Adrenal gland (tissue), 12 donors: ENCODE data around the gene SLC35A2. TPM values are rescaled to one million over a fixed set of nuclear protein-coding genes. Genes with fewer than 3 reads are reported as not detected.

ENCODE experiments used
- DNase-seq, 7 donors: peaks; one replicate each; pipeline ENCODE4 v3.0.0-alpha.2; 2019 to 2020
- H3K27ac ChIP-seq, 5 donors: fragments of 200-600 bp; sonication (generic) in 4 of 5; 1 replicate in 3 of 5; 2 replicates in 2 of 5; pipeline versions ENCODE4 v1.5.1 to v1.8.0; 2016 to 2020; ENCODE audit warnings: mild to moderate bottlenecking in 1 of 5
- H3K27me3 ChIP-seq: fragments of 200-600 bp; 2 replicates; pipeline ENCODE4 v1.8.0; 2021
- H3K36me3 ChIP-seq, 2 donors: fragments of 200-600 bp; replicated peaks in 1 of 2; 1 replicate in 1 of 2; 2 replicates in 1 of 2; pipeline versions ENCODE4 v1.5.1 to v1.8.0; 2018 to 2022
- H3K4me1 ChIP-seq, 2 donors: fragments of 200-600 bp; replicated peaks in 1 of 2; 1 replicate in 1 of 2; 2 replicates in 1 of 2; pipeline versions ENCODE4 v1.5.1 to v1.8.0; 2018 to 2021
- H3K4me3 ChIP-seq, 4 donors: fragments of 200-600 bp; sonication (generic) in 3 of 4; one replicate each; pipeline ENCODE4 v1.5.1; 2016 to 2018
- H3K9me3 ChIP-seq, 3 donors: fragments of 200-600 bp; sonication (generic) in 1 of 3; replicated peaks in 1 of 3; 1 replicate in 2 of 3; 2 replicates in 1 of 3; pipeline versions ENCODE4 v1.5.1 to v1.8.0; 2016 to 2021
- CTCF ChIP-seq, 6 experiments: fragments of 450-650 bp in 4 of 6; fragments of 200-600 bp in 2 of 6; sonication (generic) in 1 of 6; IDR thresholded peaks; 1 replicate in 5 of 6; 2 replicates in 1 of 6; pipeline versions ENCODE4 v1.5.1 to v1.8.0; 2016 to 2021; ENCODE audit warnings: antibody characterized with exemption in 6 of 6, mild to moderate bottlenecking in 2 of 6, moderate library complexity in 1 of 6
- POLR2A ChIP-seq, 2 donors: fragments of 450-650 bp; IDR thresholded peaks; one replicate each; pipeline ENCODE4 v1.6.1; 2017; ENCODE audit warnings: antibody characterized with exemption in 2 of 2, mild to moderate bottlenecking in 2 of 2, moderate library complexity in 1 of 2
- WGBS, 4 donors: extraction: QIAGEN DNeasy Blood & Tissue Kit in 2 of 4; methylation state at CpG; one replicate each; pipeline versions ENCODE4 v1.1.5 to v1.1.7; 2013 to 2017; 5-methylcytosine and 5-hydroxymethylcytosine counted together
- intact Hi-C, 2 donors: fragments of 100-400 bp; cut with DNase I; formaldehyde crosslinking; loops; one replicate each; pipeline versions ENCODE4 v1.14.1 to v1.15.0; 2022 to 2023
- polyA plus RNA-seq, 3 donors: library from polyadenylated mRNA; stranded (reverse); fragments of 200-250 nt in 2 of 3; fragments of 350-450 nt in 1 of 3; fragmentation: Illumina TruSeq in 1 of 3; extraction: RNeasy Lipid Tissue Mini Kit (QIAGEN cat#74804) in 1 of 3; gene quantifications; one replicate each; pipeline ENCODE4 v1.2.3, GENCODE V29; 2013 to 2014
- total RNA-seq, 9 donors: library from RNA; depleted of rRNA in 4 of 9; stranded (reverse); fragments of >200 nt in 4 of 9; fragments of 120-200 nt in 1 of 9; fragmentation: NEBNext Ultra II Directional in 1 of 9; extraction: Animal tissue kit (Norgen Biotek cat#: 25700) in 1 of 9; gene quantifications; one replicate each; pipeline versions ENCODE4 v1.1.0 to v1.2.4, GENCODE V29; 2013 to 2023
- donor health status: healthy with polysubstance abuse.
- donor health status: Bipolar disorder and iron deficiency.
- donor health status: DM: yes; HTN: yes; CAD: no.
- donor health status: DM: no; HTN: no; CAD: no.
- donor health status: DM: no; HTN: no; CAD: no.
- donor health status: DM: yes; HTN: yes; CAD: no.

SLC35A2 gene
- total and polyA plus RNA-seq, 12 donors = 5.1 to 59.7 (median 31.9) TPM

GRCh38 chrX:48894891-48895290 is 16.6 kb downstream of the SLC35A2 start:
- TF ChIP-seq CTCF (IDR thresholded peaks at IDR 0.05) (no peak), POLR2A (IDR thresholded peaks at IDR 0.05) (no peak)
- peaks cover 7 to 14% of the 10 kb centered on the region in 2 donors for H3K4me1 ChIP-seq
- no peaks in the 10 kb centered on the region for H3K9me3 ChIP-seq
- peaks cover 0 to 6% of the 10 kb centered on the region in 2 donors for H3K36me3 ChIP-seq
- H3K27ac ChIP-seq = no peak overlapping the region
- H3K27me3 ChIP-seq = no peaks in the 10 kb centered on the region
- peak in 1 of 7 donors; percentile 17 for DNase-seq
- WGBS, 4 donors = 74 to 84% (median 79%) methylated on average over 6 of the region's 6 CpGs; no CpG with 5 or more reads in 1 of the 4 donors
- intact Hi-C loops = no loop called here
- no peak overlapping the region for H3K4me3 ChIP-seq

DNA sequence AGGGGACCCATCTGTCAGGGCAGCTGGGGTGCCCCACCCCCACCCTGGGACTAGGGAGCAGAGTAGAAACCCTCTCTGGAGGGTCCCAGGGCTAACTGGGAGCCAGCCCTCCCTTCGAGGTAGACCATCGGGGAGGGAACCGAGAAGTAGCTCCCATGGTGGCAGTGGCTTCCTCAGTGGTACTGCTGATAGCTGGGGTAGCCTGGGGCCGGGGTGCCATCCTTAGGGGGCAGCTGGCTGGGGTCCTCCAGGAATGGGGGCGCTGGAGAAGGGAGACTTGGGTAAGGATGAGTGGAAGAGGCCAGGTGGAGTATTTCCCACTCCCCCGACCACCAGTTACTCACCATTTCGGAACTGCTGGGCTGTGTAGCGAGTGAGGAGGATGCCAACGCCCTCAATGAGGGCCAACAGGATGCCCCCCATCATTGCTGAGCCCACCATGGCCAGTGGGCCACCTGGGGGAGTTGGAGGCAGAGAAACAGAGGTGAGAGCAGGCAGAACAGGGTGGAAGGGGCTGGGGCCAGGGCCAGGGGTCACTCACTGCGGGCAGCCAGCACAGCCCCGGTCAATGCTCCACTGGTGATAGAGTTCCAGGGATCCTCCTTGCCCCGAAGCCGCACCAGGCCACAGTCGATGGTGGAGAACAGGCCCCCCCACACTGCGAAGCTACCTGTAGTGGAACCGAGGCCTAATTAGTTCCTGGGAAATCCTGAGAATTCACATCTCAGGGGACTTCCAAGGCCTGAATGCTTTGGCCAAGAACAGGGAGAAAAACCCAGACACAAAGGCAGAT is 17.7 kb downstream of the SLC35A2 start:
- H3K9me3 ChIP-seq = no peaks in the 10 kb centered on the region
- H3K27ac ChIP-seq = no peak overlapping the region
- no peak for TF ChIP-seq POLR2A (IDR thresholded peaks at IDR 0.05)
- no peak for TF ChIP-seq CTCF (IDR thresholded peaks at IDR 0.05)
- H3K27me3 ChIP-seq = no peaks in the 10 kb centered on the region
- H3K4me1 ChIP-seq = peaks cover 7 to 9% of the 10 kb centered on the region in 2 donors
- intact Hi-C loops = no loop called here
- peaks cover 0 to 6% of the 10 kb centered on the region in 2 donors for H3K36me3 ChIP-seq
- no peak overlapping the region for H3K4me3 ChIP-seq
- WGBS, 4 donors = 76 to 90% (median 82%) methylated on average over 4 to 16 of the region's 16 CpGs
- peak in 1 of 7 donors; percentile 34 for DNase-seq

DNA sequence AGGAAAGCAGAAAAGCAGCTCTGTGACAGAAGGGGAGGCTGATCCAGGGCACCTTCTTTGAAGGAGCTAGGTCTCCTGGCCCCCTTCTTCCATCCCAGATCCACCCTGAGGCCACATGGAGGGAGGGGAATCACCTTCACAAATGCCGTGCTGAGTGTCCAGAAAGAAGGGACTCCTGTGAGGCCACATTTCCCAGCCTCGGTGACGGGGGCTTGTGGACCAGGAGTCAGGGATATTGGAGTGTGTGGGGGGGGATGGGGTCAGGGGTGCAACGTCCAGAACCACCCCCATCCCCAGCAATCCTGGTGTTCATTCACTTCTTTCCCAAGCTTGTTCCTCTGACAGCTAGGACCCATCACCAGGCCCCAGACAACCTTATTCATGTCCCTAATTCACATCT is 18.6 kb downstream of the SLC35A2 start:
- Histone ChIP-seq H3K4me3 (no peak overlapping the region), H3K27ac (no peak overlapping the region), H3K9me3 (no peaks in the 10 kb centered on the region), H3K27me3 (no peaks in the 10 kb centered on the region), H3K36me3 (peaks cover 0 to 6% of the 10 kb centered on the region in 2 donors), H3K4me1 (peaks cover 7 to 9% of the 10 kb centered on the region in 2 donors)
- intact Hi-C loops = no loop called here
- TF ChIP-seq CTCF (IDR thresholded peaks at IDR 0.05) = no peak
- DNase-seq = no peak
- WGBS, 4 donors = 58 to 82% (median 79%) methylated on average over 4 of the region's 4 CpGs; no CpG with 5 or more reads in 1 of the 4 donors

DNA sequence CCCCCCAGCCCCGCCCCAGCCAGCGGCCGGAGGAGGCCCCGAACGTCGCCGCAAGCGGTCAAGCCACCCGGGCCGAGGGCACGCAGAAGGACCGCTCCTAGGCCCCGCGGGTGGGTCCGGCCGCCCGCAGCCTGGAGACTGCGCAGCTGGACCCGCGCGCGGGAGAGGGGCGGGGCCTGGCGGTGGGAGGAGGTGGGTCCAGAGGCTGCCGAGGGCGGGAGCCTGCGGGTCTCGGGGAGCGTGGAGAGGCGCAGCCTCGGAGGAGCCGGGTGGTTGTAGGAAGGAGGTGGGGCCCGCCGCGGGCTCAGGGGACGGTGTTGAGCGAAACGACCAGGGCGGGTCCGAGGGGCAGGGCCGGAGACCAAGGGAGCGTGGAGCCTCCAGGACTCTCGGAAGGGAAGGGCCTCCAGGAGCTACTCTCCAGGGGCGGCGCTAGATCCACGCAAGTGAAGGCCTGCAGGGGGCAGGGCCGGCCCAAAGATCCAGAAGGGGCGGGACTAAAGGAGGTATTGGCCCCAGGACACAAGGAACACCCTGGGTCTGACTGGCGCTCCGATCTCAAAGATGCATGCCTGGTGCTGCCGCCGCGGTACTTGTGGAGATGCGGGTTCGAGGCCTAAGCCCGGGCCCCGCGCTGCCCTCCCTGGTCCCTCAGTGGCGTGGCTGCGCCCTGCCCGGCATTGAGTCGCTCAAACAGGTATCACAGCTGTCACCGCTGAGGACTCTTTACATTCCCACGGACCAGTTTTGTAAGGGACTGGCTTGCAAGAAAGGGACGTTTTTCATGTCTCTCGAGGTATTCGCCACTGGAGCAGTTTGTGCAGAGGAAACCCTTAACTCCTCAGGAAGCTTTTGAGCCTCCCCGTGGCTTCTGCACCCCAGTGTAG is 19.8 kb downstream of the SLC35A2 start:
- peak; percentile 83 to 93 (median 89) for DNase-seq
- H3K36me3 ChIP-seq = peaks cover 0 to 6% of the 10 kb centered on the region in 2 donors
- H3K27ac ChIP-seq = peak overlapping the region in 4 of 5 donors; percentile 54 to 73 (median 62)
- H3K4me3 ChIP-seq = peak overlapping the region in 3 of 4 donors; percentile 33 to 58 (median 40)
- H3K4me1 ChIP-seq = peaks cover 5 to 8% of the 10 kb centered on the region in 2 donors
- WGBS, 4 donors = 2 to 61% (median 19%) methylated on average over 3 to 57 of the region's 68 CpGs
- no peaks in the 10 kb centered on the region for H3K9me3 ChIP-seq
- H3K27me3 ChIP-seq = no peaks in the 10 kb centered on the region
- intact Hi-C loops = no loop called here
- TF ChIP-seq CTCF (IDR thresholded peaks at IDR 0.05) (peak; percentile 20 to 51 (median 46)), POLR2A (IDR thresholded peaks at IDR 0.05) (peak; percentile 25 to 50)
